GM10266 (cell line): Measurements from ENCODE around the gene MBNL1.

Source experiments
- DNase-seq: peaks from one replicate; pipeline ENCODE4 v3.0.0; 2012; ENCODE audit errors: extremely low spot score
- CTCF ChIP-seq: IDR thresholded peaks from 2 replicates; pipeline ENCODE4 v1.5.1; 2012; ENCODE audit warnings: mild to moderate bottlenecking, low read depth; ENCODE audit not compliant: control insufficient read depth, insufficient read depth; ENCODE audit errors: missing control alignments

MBNL1 gene

GRCh38 chr3:152296382-152296781, 27.7 kb downstream of the MBNL1 start:
- no peak for DNase-seq
- TF ChIP-seq CTCF: no peak

GRCh38 chr3:152296971-152297370, 28.2 kb downstream of the MBNL1 start:
- no peak for DNase-seq
- no peak for TF ChIP-seq CTCF

- TF ChIP-seq CTCF: no peak
- peak; percentile 40 for DNase-seq
These were observed 29.9 kb downstream of the MBNL1 start for GRCh38 chr3:152298393-152299248.

GRCh38 chr3:152299249-152299976, 30.7 kb downstream of the MBNL1 start:
- no peak for TF ChIP-seq CTCF
- no peak for DNase-seq

- DNase-seq: no peak
- TF ChIP-seq CTCF: no peak
These were observed 31.5 kb downstream of the MBNL1 start for GRCh38 chr3:152300029-152300731.

GRCh38 chr3:152301745-152302181, 33.0 kb downstream of the MBNL1 start:
- DNase-seq: no peak

More at GRCh38 chr3:152301745-152302181, 33.0 kb downstream of the MBNL1 start:
- TF ChIP-seq CTCF: no peak
